GM12801 (cell line): ENCODE results near the gene ZDHHC7.

Experiments used
- TF ChIP-seq, protein P1 (sequence below): IDR thresholded peaks from one replicate; pipeline ENCODE4 v1.5.1; 2011; ENCODE audit warnings: control low read depth; ENCODE audit not compliant: insufficient read length; ENCODE audit errors: extremely low read depth

ZDHHC7 gene

GRCh38 chr16:85010931-85011845 lies at the start of gene ZDHHC7:
Gene ZDHHC7 (minus strand): TSS chr16:85011535. CDS start chr16:84990618, 20,917 bp downstream.
- TF ChIP-seq, protein P1, sequence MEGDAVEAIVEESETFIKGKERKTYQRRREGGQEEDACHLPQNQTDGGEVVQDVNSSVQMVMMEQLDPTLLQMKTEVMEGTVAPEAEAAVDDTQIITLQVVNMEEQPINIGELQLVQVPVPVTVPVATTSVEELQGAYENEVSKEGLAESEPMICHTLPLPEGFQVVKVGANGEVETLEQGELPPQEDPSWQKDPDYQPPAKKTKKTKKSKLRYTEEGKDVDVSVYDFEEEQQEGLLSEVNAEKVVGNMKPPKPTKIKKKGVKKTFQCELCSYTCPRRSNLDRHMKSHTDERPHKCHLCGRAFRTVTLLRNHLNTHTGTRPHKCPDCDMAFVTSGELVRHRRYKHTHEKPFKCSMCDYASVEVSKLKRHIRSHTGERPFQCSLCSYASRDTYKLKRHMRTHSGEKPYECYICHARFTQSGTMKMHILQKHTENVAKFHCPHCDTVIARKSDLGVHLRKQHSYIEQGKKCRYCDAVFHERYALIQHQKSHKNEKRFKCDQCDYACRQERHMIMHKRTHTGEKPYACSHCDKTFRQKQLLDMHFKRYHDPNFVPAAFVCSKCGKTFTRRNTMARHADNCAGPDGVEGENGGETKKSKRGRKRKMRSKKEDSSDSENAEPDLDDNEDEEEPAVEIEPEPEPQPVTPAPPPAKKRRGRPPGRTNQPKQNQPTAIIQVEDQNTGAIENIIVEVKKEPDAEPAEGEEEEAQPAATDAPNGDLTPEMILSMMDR, result no peak

DNA sequence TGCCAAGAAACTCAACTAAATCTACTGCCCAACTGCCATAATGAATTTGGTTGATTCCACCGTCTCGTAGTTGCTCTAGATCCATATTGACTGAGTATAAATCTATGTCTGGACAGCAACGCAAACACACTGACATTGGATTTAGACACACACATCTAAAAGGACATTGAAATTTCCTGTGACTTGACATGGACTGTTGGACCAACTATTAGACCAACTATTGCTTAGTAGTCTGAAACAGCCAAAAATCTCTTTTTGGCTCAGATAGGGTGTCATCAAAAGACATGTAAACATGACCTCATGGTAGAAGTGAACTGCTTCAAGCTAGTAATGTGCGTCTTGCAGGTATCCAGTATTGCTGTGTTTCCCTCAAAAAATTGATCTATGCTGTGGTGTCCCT lies 47.6 kb upstream of the ZDHHC7 start:
- TF ChIP-seq, protein P1, result no peak

DNA sequence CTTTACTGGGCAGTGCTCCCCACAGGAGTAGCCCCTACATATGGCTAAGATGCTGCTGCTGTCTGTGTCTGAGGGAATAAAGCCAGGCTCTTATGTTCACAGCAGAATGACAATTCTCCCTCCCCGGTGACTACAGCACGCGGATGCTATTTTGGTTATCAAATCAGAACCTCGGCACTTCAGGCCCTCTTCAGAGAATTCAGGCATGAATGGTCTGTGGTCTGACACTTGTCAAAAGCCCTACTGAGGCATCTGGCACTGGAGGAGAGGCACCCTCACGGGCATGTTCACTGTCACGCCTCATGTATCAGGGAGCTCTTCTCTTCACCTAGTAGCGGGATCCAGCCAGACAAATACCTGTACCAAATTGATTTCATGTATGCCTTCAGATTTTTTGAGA lies 46.6 kb upstream of the ZDHHC7 start:
- TF ChIP-seq, protein P1, result no peak

- TF ChIP-seq, protein P1, result no peak
Observed at GRCh38 chr16:85057212-85057889, 46.0 kb upstream of the ZDHHC7 start.

GRCh38 chr16:85056211-85056748 lies 44.9 kb upstream of the ZDHHC7 start:
- TF ChIP-seq, protein P1, result no peak

- TF ChIP-seq, protein P1, result no peak
Observed at GRCh38 chr16:85055493-85056210, 44.3 kb upstream of the ZDHHC7 start.
